ENCODE data around the gene DZIP3. TPM values are rescaled to one million over a fixed set of nuclear protein-coding genes. Genes with fewer than 3 reads are reported as not detected.

The DZIP3 gene
- total and polyA plus RNA-seq, 10 donors: 4.8 to 24.4 (median 15.2) TPM

DNA sequence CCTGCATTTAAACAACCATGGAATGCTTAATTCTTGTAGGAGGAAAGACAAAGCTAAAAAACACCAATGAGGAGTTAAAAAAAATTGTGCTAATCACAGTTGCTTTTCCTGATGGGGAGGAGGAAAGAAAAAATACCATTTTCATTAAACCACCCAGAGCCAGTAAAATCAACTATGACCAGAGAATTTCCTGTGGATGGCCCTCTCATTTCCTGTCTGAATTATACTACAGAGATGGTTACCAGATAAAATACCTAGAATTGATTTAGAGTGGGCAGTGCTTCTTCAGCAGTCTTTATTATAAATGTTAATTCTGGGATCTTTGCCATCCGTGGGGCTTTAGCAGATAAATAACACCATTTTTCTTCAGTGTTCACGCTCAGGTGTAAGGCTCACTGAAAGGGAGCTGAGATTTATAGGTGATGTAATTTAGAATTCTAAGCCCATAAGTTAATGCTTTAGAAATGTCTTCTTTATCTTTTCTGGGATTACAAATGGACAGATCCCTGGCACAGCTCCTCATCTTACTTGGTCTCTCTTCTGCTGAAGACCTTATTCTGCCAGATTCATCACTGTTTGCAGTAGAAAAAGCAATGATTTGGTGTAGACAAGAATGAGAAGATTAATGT is 129.8 kb downstream of the DZIP3 start:
- 57 to 78% (median 67%) methylated on average over 2 of the region's 2 CpGs for WGBS, 5 donors
- no peaks in the 10 kb centered on the region for H3K4me1 ChIP-seq
- no peaks in the 10 kb centered on the region for H3K36me3 ChIP-seq
- no peak overlapping the region for H3K4me3 ChIP-seq
- DNase-seq: no peak
- TF ChIP-seq POLR2AphosphoS5 (IDR thresholded peaks at IDR 0.05): no peak
- TF ChIP-seq, protein P1, sequence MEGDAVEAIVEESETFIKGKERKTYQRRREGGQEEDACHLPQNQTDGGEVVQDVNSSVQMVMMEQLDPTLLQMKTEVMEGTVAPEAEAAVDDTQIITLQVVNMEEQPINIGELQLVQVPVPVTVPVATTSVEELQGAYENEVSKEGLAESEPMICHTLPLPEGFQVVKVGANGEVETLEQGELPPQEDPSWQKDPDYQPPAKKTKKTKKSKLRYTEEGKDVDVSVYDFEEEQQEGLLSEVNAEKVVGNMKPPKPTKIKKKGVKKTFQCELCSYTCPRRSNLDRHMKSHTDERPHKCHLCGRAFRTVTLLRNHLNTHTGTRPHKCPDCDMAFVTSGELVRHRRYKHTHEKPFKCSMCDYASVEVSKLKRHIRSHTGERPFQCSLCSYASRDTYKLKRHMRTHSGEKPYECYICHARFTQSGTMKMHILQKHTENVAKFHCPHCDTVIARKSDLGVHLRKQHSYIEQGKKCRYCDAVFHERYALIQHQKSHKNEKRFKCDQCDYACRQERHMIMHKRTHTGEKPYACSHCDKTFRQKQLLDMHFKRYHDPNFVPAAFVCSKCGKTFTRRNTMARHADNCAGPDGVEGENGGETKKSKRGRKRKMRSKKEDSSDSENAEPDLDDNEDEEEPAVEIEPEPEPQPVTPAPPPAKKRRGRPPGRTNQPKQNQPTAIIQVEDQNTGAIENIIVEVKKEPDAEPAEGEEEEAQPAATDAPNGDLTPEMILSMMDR (IDR thresholded peaks at IDR 0.05 in 8 of 11, conservative IDR thresholded peaks at IDR 0.05 in 3 of 11): no peak
- no peak for TF ChIP-seq POLR2A (IDR thresholded peaks at IDR 0.05)
- H3K27me3 ChIP-seq (replicated peaks in 1 of 7): no peaks in the 10 kb centered on the region
- H3K9me3 ChIP-seq: peaks cover 0 to 8% (median 2%) of the 10 kb centered on the region in 8 donors
- intact Hi-C loops (cut with DNase I; ENCODE audit: low total_unique reads): no loop called here
- no peak overlapping the region for H3K27ac ChIP-seq

DNA sequence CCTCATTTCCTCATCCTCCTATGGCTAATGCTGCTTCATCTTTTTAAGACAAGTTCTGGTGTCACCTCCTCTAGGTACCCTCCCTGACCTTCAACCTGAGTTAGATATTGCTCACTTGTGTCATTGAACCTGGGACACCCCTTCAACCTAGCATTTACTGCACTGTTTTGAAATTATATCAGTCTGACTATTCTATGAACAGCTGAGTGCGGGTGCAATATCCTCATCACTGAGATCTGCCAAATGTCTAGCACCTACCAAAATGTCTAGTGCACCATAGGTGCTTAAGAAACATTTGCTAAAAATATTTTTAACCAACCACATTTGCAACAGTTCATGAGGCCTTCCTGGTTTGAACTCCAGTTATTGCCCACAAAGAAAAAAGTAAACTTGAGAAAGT is 133.2 kb downstream of the DZIP3 start:
- no peaks in the 10 kb centered on the region for H3K36me3 ChIP-seq
- no peak overlapping the region for H3K27ac ChIP-seq
- WGBS, 5 donors: 47 to 98% (median 95%) methylated on average over 1 of the region's 1 CpG
- no peak overlapping the region for H3K4me3 ChIP-seq
- DNase-seq: no peak
- intact Hi-C loops (cut with DNase I; ENCODE audit: low total_unique reads): no loop called here
- no peaks in the 10 kb centered on the region for H3K4me1 ChIP-seq
- TF ChIP-seq POLR2A (IDR thresholded peaks at IDR 0.05): no peak
- TF ChIP-seq POLR2AphosphoS5 (IDR thresholded peaks at IDR 0.05): no peak
- TF ChIP-seq, protein P1 (IDR thresholded peaks at IDR 0.05 in 8 of 11, conservative IDR thresholded peaks at IDR 0.05 in 3 of 11): no peak
- no peaks in the 10 kb centered on the region for H3K27me3 ChIP-seq (replicated peaks in 1 of 7)
- peaks cover 0 to 8% (median 2%) of the 10 kb centered on the region in 8 donors for H3K9me3 ChIP-seq

- Histone ChIP-seq H3K9me3 (peaks cover 0 to 8% (median 2%) of the 10 kb centered on the region in 8 donors), H3K27ac (no peak overlapping the region), H3K4me1 (no peaks in the 10 kb centered on the region), H3K27me3 (replicated peaks in 1 of 7) (no peaks in the 10 kb centered on the region), H3K4me3 (no peak overlapping the region), H3K36me3 (no peaks in the 10 kb centered on the region)
- WGBS, 5 donors: 58 to 67% (median 60%) methylated on average over 4 of the region's 4 CpGs
- DNase-seq: no peak
- intact Hi-C loops (cut with DNase I; ENCODE audit: low total_unique reads): no loop called here
- TF ChIP-seq POLR2AphosphoS5 (IDR thresholded peaks at IDR 0.05): no peak
- TF ChIP-seq, protein P1 (IDR thresholded peaks at IDR 0.05 in 8 of 11, conservative IDR thresholded peaks at IDR 0.05 in 3 of 11): no peak
- TF ChIP-seq POLR2A (IDR thresholded peaks at IDR 0.05): no peak
Observed at GRCh38 chr3:108724101-108724500, 134.6 kb downstream of the DZIP3 start.

DNA sequence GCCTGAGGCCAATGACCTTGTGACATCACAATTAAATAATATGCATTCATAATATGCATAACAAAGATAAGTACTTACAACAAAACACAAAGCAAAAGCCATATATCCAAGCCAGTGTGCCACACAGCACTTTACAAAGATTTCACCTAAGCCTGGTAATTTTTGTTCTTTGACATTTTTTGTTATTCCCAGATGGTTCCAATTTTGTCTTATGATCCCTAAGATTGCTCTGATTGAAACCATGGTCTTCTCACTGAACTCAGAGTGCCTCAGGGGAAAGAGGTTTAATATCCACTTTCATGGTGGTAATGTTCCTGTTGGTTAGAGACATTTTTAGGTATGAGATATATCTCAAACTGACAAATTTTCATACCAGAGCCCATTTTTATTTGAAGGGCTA is 138.6 kb downstream of the DZIP3 start:
- no peak for DNase-seq
- TF ChIP-seq, protein P1 (IDR thresholded peaks at IDR 0.05 in 8 of 11, conservative IDR thresholded peaks at IDR 0.05 in 3 of 11): no peak
- TF ChIP-seq POLR2A (IDR thresholded peaks at IDR 0.05) (no peak), POLR2AphosphoS5 (IDR thresholded peaks at IDR 0.05) (no peak)
- Histone ChIP-seq H3K27me3 (replicated peaks in 1 of 7) (no peaks in the 10 kb centered on the region), H3K36me3 (no peaks in the 10 kb centered on the region), H3K4me3 (no peak overlapping the region), H3K27ac (no peak overlapping the region), H3K9me3 (no peaks in the 10 kb centered on the region), H3K4me1 (no peaks in the 10 kb centered on the region)
- intact Hi-C loops (cut with DNase I; ENCODE audit: low total_unique reads): no loop called here
